Activated naive CD4-positive, alpha-beta T cell treated with Interleukin-2 at 50 U/mL for 16 hours (primary cell): ENCODE measurements around the gene CST1.

ENCODE experiments used
- DNase-seq: peaks from one replicate; pipeline ENCODE4 v3.0.0-alpha.2; 2020

CST1 gene

GRCh38 chr20:23697947-23698346, 52.8 kb downstream of the CST1 start:
- DNase-seq = no peak
